ENCODE measurements around the gene CDC27.

DNA sequence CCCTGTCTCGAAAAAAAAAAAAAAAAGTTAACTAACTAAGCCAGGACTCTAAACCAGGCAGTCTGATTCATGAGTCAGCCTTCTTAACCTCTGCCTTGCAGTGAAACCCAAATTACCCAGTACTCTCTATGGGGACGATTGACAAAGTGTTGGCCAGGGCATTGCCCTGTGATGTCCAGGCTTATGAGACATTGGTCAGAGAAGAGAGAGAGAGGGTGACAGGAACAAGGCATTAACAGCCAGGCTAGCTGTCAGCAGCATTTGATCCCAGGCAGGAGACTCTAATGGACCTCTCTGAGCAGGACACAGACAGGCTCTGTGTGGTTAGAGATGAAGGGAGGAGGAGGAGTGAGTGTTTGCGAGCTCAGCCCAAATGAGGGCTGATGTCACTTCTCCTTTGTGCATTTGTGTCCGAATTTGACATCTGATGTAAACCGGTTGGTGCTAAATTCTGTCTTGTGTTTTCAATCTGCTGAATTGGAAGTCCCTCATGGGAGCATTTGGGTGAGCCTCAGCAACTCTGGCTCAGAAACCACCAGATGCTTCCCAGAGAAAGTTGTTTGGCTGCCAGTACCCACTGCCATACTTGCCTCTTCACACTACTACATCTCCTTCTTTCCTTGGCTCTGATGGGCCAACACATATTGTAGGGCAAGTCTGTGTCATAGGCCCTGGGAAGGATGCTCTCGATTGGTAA, 15.8 kb upstream of the CDC27 start:
- TF ChIP-seq, protein P1, sequence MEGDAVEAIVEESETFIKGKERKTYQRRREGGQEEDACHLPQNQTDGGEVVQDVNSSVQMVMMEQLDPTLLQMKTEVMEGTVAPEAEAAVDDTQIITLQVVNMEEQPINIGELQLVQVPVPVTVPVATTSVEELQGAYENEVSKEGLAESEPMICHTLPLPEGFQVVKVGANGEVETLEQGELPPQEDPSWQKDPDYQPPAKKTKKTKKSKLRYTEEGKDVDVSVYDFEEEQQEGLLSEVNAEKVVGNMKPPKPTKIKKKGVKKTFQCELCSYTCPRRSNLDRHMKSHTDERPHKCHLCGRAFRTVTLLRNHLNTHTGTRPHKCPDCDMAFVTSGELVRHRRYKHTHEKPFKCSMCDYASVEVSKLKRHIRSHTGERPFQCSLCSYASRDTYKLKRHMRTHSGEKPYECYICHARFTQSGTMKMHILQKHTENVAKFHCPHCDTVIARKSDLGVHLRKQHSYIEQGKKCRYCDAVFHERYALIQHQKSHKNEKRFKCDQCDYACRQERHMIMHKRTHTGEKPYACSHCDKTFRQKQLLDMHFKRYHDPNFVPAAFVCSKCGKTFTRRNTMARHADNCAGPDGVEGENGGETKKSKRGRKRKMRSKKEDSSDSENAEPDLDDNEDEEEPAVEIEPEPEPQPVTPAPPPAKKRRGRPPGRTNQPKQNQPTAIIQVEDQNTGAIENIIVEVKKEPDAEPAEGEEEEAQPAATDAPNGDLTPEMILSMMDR (IDR thresholded peaks at IDR 0.05 in 2 of 3, conservative IDR thresholded peaks at IDR 0.05 in 1 of 3; ENCODE audit: borderline replicate concordance in 1 of 3, insufficient read depth in 1 of 3, low read depth in 2 of 3, low read length in 2 of 3): no peak
- TF ChIP-seq POLR2A (IDR thresholded peaks at IDR 0.05; ENCODE audit: borderline replicate concordance, extremely low read depth, insufficient read depth, insufficient read length): no peak
- TF ChIP-seq ZNF274 (IDR thresholded peaks at IDR 0.05; ENCODE audit: low read depth, low read length): no peak
- TF ChIP-seq, protein P2, sequence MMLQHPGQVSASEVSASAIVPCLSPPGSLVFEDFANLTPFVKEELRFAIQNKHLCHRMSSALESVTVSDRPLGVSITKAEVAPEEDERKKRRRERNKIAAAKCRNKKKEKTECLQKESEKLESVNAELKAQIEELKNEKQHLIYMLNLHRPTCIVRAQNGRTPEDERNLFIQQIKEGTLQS (IDR thresholded peaks at IDR 0.05): no peak
- no peak for TF ChIP-seq REST (IDR thresholded peaks at IDR 0.05; ENCODE audit: low read depth)
- no peak for TF ChIP-seq EZH2 (IDR thresholded peaks at IDR 0.05)
- TF ChIP-seq YY1 (IDR thresholded peaks at IDR 0.05; ENCODE audit: extremely low read depth, insufficient replicate concordance, low read depth, low read length): no peak
- no peak for TF ChIP-seq CBX3 (IDR thresholded peaks at IDR 0.05; ENCODE audit: low read depth)
- no peak for TF ChIP-seq CEBPB (IDR thresholded peaks at IDR 0.05; ENCODE audit: low read depth)
- no peak for TF ChIP-seq POLR2AphosphoS5 (IDR thresholded peaks at IDR 0.05; ENCODE audit: low read depth, low read length)
- no peak for TF ChIP-seq ELF1 (IDR thresholded peaks at IDR 0.05; ENCODE audit: borderline replicate concordance, low read depth)
- TF ChIP-seq MAX (IDR thresholded peaks at IDR 0.05): no peak
- TF ChIP-seq SP1 (IDR thresholded peaks at IDR 0.05; ENCODE audit: low read depth): no peak

All from HCT116 (cell line).